ENCODE measurements around the gene KPNA1. TPM values are rescaled to one million over a fixed set of nuclear protein-coding genes. Genes with fewer than 3 reads are reported as not detected.

KPNA1 gene
- total and polyA plus RNA-seq, 2 of the 13 experiments (the other 11 are each of a cell fraction or from before 2014, with no cell fraction given) = 15.4 to 30.0 TPM

GRCh38 chr3:122523317-122523716 lies 8.6 kb upstream of the KPNA1 start:
- ChIA-PET CTCF (ENCODE audit: low intra/inter-chr PET ratio, low total read pairs) (no interaction called here), POLR2A (no interaction called here)
- ATAC-seq (no peak), FAIRE-seq (no peak), DNase-seq (ENCODE audit: low spot score) (no peak)
- Histone ChIP-seq H4K20me1 (ENCODE audit: insufficient read depth, low read length) (no peaks in the 10 kb centered on the region), H3K27me3 (ENCODE audit: control insufficient read depth in 1 of 2, insufficient read depth in 2 of 2, low read length in 2 of 2) (no peaks in the 10 kb centered on the region; a peak in 1 of 5 replicates), H3K27ac (ENCODE audit: extremely low read length, insufficient read depth, low read length) (no peak overlapping the region), H3K36me3 (replicated peaks in 1 of 2; ENCODE audit: control insufficient read depth in 1 of 2, insufficient read depth in 2 of 2, low read length in 2 of 2) (no peaks in the 10 kb centered on the region), H3K9ac (ENCODE audit: insufficient read depth, low read depth, low read length) (no peak overlapping the region), H2AFZ (ENCODE audit: low read length) (no peak overlapping the region), H3K4me1 (ENCODE audit: insufficient read depth, low read length) (peaks cover 10% of the 10 kb centered on the region; the same call in 1 of the 2 replicates), H3K4me3 (replicated peaks in 1 of 3; ENCODE audit: insufficient read depth in 1 of 3, low read depth in 2 of 3, low read length in 3 of 3) (no peak overlapping the region), H3K9me3 (ENCODE audit: low read length) (no peaks in the 10 kb centered on the region), H3K4me2 (ENCODE audit: low read depth, low read length) (no peak overlapping the region), H3K79me2 (ENCODE audit: insufficient read depth, low read length) (no peaks in the 10 kb centered on the region)
- in situ Hi-C loops (cut with HindIII; ENCODE audit: extremely low pct_ligation_motif_present, low pct_unique_long_range_greater_than_20kb) = no loop called here
- WGBS (ENCODE audit: low lambda C conversion rate) = 89% methylated on average over 11 of the region's 11 CpGs
- intact Hi-C loops (cut with micrococcal nuclease; ENCODE audit: unreplicated experiment) = no loop called here
- BruUV-seq (replicated peaks) = no TSS peak
- TF ChIP-seq CSRNP2 (CRISPR knock-in tag; conservative IDR thresholded peaks at IDR 0.05; ENCODE audit: low read depth) (no peak), IRF2 (CRISPR knock-in tag; IDR thresholded peaks at IDR 0.05) (no peak), ADNP (CRISPR knock-in tag; IDR thresholded peaks at IDR 0.05) (no peak), RBM39 (IDR thresholded peaks at IDR 0.05; ENCODE audit: low read depth, low read length, poor library complexity, severe bottlenecking) (no peak), ZNF383 (CRISPR knock-in tag; IDR thresholded peaks at IDR 0.05; ENCODE audit: borderline replicate concordance) (no peak), GZF1 (CRISPR knock-in tag; IDR thresholded peaks at IDR 0.05) (no peak), ZSCAN25 (CRISPR knock-in tag; IDR thresholded peaks at IDR 0.05) (no peak), ZKSCAN5 (CRISPR knock-in tag; IDR thresholded peaks at IDR 0.05) (no peak), ZNF318 (CRISPR knock-in tag; IDR thresholded peaks at IDR 0.05) (no peak), HMGXB4 (CRISPR knock-in tag; IDR thresholded peaks at IDR 0.05; ENCODE audit: borderline replicate concordance in 1 of 2, low read depth in 1 of 2) (no peak), ZNF790 (CRISPR knock-in tag; IDR thresholded peaks at IDR 0.05; ENCODE audit: borderline replicate concordance) (no peak), ZNF530 (CRISPR knock-in tag; IDR thresholded peaks at IDR 0.05; ENCODE audit: low read depth) (no peak), ZNF33B (CRISPR knock-in tag; IDR thresholded peaks at IDR 0.05) (no peak)

Measured in HepG2 (cell line).